H1 (cell line): ENCODE results near the gene STKLD1. TPM values are rescaled to one million over a fixed set of nuclear protein-coding genes. Genes with fewer than 3 reads are reported as not detected.

Experiments used
- CEBPB ChIP-seq: IDR thresholded peaks from 2 replicates; pipeline ENCODE4 v1.6.1; 2012; ENCODE audit warnings: low read depth, low read length
- CTBP2 ChIP-seq: IDR thresholded peaks from 2 replicates; pipeline ENCODE4 v1.7.0; 2011; ENCODE audit warnings: borderline replicate concordance, mild to moderate bottlenecking, moderate library complexity, mixed read lengths, low read length; ENCODE audit not compliant: insufficient read depth, insufficient read length
- KDM1A ChIP-seq: fragments of 200-600, 300-600 bp; sonication (generic); IDR thresholded peaks from 2 replicates; pipeline ENCODE4 v1.7.1; 2016; ENCODE audit warnings: mild to moderate bottlenecking, low read length, borderline replicate concordance
- TAF1 ChIP-seq: IDR thresholded peaks from 2 replicates; pipeline ENCODE4 v1.6.1; 2011; ENCODE audit warnings: mild to moderate bottlenecking, low read depth, low read length
- polyA plus RNA-seq, 7 experiments: library from polyadenylated mRNA; depleted of rRNA in 3 of 7; stranded (reverse) in 5 of 7; unstranded in 2 of 7; fragments of >200 nt in 5 of 7; fragments of 200-250 nt in 2 of 7; gene quantifications; 1 replicate in 5 of 7; 2 replicates in 1 of 7; 4 replicates in 1 of 7; pipeline versions ENCODE4 v1.2.1 to v1.2.3, GENCODE V29; 2011 to 2013; ENCODE audit warnings: missing spikeins in 2 of 7, mixed read lengths in 2 of 7
- total RNA-seq: library from RNA; stranded (reverse); fragmentation: NEBNext Ultra II Directional; extraction: Animal tissue kit (Norgen Biotek cat#: 25700); gene quantifications from 2 replicates; pipeline ENCODE4 v1.2.1, GENCODE V29; 2021

STKLD1 gene
- total and polyA plus RNA-seq, 2 of the 8 experiments (the other 6 are each of a cell fraction or from before 2014, with no cell fraction given), result 0.26 TPM; not detected in 1

DNA sequence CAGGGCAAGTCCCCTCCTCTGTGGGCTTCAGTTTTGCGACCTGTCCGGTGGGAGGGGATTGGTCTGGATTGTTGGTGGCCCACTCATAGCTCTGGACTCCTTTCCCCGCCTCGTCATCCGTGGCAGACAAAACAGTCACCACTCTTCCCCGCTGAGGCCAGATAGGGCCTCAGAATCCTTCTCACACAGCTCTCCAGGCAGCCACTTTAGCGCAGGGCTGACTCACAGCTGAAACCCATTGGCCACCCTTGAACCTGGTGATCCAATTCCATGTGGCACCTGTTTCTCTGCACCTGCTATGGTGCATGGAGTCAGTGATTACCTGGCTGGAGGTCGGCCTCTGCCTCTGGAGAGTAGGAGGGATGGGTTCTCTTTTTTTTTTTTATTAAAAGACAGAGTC is 67.8 kb downstream of the STKLD1 start (continued):
- TF ChIP-seq CTBP2 (no peak), TAF1 (no peak), KDM1A (no peak), CEBPB (no peak)
